ENCODE results near the gene C1orf116.

DNA sequence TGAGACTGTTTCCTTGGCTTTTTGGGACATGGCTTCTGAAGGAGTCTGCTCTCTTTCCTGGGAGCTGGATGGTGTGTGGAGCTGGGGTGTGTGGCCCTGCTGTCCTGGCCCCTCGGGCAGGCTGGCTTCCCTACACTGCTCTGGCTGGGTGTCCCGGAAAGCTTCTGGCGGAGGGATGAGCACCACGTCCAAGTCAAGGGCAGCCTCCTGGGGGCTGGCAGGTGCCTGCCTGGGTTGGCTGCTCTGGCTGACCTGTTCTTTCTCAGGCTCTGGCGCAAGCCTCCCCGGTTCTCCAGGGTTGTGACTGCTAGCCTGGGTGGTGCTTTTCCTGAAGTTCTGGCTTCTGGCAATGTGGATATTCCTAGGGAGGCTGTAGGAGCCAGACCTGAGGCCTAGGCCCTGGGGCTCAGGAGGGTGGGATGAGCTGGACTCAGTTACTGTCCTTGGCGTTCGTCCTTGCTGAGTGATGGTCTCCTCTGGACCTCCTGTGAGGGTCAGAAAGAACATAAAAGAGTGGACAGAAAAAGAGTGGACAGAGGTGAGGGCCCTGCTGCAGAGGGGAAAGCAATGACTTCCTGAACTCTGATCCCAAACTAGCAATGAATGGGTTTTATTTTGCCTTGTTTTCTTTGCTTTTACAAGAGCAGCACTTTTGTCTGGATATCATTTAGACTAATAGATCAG is 9.4 kb downstream of the C1orf116 start:
- no peak for TF ChIP-seq CTCF (conservative IDR thresholded peaks at IDR 0.05; ENCODE audit: low read depth, low read length)
- no peak for TF ChIP-seq EZH2 (IDR thresholded peaks at IDR 0.05; ENCODE audit: borderline replicate concordance, low read depth, low read length, poor library complexity, severe bottlenecking)

Measured in A673 (cell line).